ENCODE results near the gene DDHD1. TPM values are rescaled to one million over a fixed set of nuclear protein-coding genes. Genes with fewer than 3 reads are reported as not detected.

DDHD1 gene
- polyA plus RNA-seq, 1 donor (not counting 4 experiments of a cell fraction or from before 2014, with no cell fraction given) = 10.4 TPM

DNA sequence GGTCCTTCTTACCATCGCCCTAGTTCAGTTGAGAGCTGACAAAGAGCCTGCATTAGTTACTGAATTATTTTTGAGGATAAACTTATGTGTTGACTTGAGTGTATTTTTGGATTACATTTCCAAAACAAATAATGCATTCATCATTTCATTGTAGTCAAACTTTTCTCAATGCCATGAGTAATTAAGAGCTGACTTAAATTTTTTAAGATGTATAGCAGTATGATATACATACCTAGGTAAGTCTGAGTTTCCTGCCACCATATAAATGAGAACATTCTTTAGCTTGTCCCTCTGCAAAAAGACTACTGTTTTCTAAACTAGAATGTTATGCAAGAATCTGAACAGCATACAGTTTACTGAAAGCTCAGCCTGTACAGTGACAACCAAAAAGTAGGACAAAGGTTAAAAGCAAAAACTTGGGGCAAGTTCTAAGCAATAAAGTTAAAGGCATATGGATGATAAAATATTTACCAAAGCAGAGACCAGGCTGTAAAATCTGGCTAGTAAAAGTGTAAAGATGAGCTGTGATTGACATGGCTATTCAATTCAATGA lies 120.2 kb downstream of the DDHD1 start:
- FAIRE-seq (no peak), DNase-seq (ENCODE audit: low read depth, low spot score) (no peak)
- H3K4me2 ChIP-seq (ENCODE audit: control insufficient read depth, extremely low read depth, insufficient read depth, low read depth, low read length) = no peak overlapping the region
- no peaks in the 10 kb centered on the region for H3K9me1 ChIP-seq (ENCODE audit: control insufficient read depth, extremely low read depth, insufficient read depth, low read length)
- H2AFZ ChIP-seq (ENCODE audit: control insufficient read depth, low read length) = no peak overlapping the region
- no peaks in the 10 kb centered on the region for H3K9me3 ChIP-seq (ENCODE audit: control insufficient read depth, low read depth, low read length)
- H3K27me3 ChIP-seq (ENCODE audit: control insufficient read depth, extremely low read depth, insufficient read depth, low read length) = no peaks in the 10 kb centered on the region
- no peak overlapping the region for H3K27ac ChIP-seq (ENCODE audit: control insufficient read depth, insufficient read depth, low read length)
- no peaks in the 10 kb centered on the region for H3K79me2 ChIP-seq (ENCODE audit: control insufficient read depth, insufficient read depth, low read length)
- TF ChIP-seq EZH2 (IDR thresholded peaks at IDR 0.05; ENCODE audit: low read length) = no peak
- TF ChIP-seq, protein P1, sequence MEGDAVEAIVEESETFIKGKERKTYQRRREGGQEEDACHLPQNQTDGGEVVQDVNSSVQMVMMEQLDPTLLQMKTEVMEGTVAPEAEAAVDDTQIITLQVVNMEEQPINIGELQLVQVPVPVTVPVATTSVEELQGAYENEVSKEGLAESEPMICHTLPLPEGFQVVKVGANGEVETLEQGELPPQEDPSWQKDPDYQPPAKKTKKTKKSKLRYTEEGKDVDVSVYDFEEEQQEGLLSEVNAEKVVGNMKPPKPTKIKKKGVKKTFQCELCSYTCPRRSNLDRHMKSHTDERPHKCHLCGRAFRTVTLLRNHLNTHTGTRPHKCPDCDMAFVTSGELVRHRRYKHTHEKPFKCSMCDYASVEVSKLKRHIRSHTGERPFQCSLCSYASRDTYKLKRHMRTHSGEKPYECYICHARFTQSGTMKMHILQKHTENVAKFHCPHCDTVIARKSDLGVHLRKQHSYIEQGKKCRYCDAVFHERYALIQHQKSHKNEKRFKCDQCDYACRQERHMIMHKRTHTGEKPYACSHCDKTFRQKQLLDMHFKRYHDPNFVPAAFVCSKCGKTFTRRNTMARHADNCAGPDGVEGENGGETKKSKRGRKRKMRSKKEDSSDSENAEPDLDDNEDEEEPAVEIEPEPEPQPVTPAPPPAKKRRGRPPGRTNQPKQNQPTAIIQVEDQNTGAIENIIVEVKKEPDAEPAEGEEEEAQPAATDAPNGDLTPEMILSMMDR (optimal IDR thresholded peaks at IDR 0.05 in 1 of 3, IDR thresholded peaks at IDR 0.05 in 1 of 3, conservative IDR thresholded peaks at IDR 0.05 in 1 of 3; ENCODE audit: extremely low read depth in 1 of 3, insufficient read depth in 2 of 3, low read length in 3 of 3) = no peak
- H4K20me1 ChIP-seq (ENCODE audit: control insufficient read depth, extremely low read depth, insufficient read depth, low read length) = no peaks in the 10 kb centered on the region
- H3K4me1 ChIP-seq (ENCODE audit: control insufficient read depth, extremely low read depth, insufficient read depth, low read length) = peaks cover 7% of the 10 kb centered on the region
- H3K4me3 ChIP-seq (ENCODE audit: control insufficient read depth in 2 of 3, extremely low read depth in 1 of 3, insufficient read depth in 2 of 3, low read depth in 1 of 3, low read length in 3 of 3) = no peak overlapping the region
- no peak overlapping the region for H3K9ac ChIP-seq (ENCODE audit: control insufficient read depth, extremely low read depth, insufficient read depth, low read length)
- dilution Hi-C loops (cut with MboI; ENCODE audit: extremely low pct_ligation_motif_present, low sequenced_read_pairs) = no loop called here
- peaks cover 0 to 1% of the 10 kb centered on the region in 2 experiments for H3K36me3 ChIP-seq (ENCODE audit: control insufficient read depth in 2 of 2, extremely low read depth in 1 of 2, insufficient read depth in 2 of 2, low read length in 2 of 2)

DNA sequence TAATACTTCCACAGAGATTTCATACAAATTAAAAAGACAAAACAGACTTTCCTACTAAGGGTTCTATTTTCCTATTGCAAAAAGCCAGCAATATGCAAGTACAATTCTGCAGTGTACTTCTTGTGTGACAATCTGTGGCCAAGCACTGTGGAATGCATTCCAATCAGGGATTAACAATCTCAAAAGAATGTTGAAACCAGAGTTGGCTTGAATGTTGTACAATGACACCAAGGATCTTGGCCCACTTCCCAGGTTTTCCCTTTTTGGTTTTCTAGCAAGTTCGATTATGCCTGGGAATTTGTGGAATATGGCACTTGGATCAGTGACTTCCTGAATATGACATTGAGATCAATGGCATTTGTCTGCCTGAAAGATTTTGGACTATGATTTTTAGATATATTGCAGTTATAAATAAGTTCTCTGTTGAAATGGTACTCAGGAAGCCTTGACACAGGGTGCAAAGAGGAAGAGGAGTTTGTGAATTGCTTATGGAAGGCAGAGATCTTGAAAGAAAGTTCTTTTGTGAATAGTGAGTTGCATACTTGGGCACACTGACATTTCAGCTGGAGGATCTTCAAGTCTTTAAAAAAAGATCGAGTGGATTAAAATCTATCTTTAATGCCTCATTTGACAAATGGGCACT lies 120.8 kb downstream of the DDHD1 start:
- Histone ChIP-seq H3K4me3 (ENCODE audit: control insufficient read depth in 2 of 3, extremely low read depth in 1 of 3, insufficient read depth in 2 of 3, low read depth in 1 of 3, low read length in 3 of 3) (no peak overlapping the region), H3K27ac (ENCODE audit: control insufficient read depth, insufficient read depth, low read length) (no peak overlapping the region)

More for the DNA sequence above, 120.8 kb downstream of the DDHD1 start:
- peak; percentile 65 for FAIRE-seq
- H3K9ac ChIP-seq (ENCODE audit: control insufficient read depth, extremely low read depth, insufficient read depth, low read length) = no peak overlapping the region
- no peak overlapping the region for H2AFZ ChIP-seq (ENCODE audit: control insufficient read depth, low read length)
- DNase-seq (ENCODE audit: low read depth, low spot score) = no peak
- dilution Hi-C loops (cut with MboI; ENCODE audit: extremely low pct_ligation_motif_present, low sequenced_read_pairs) = no loop called here
- no peaks in the 10 kb centered on the region for H3K9me3 ChIP-seq (ENCODE audit: control insufficient read depth, low read depth, low read length)
- H3K36me3 ChIP-seq (ENCODE audit: control insufficient read depth in 2 of 2, extremely low read depth in 1 of 2, insufficient read depth in 2 of 2, low read length in 2 of 2) = peaks cover 0 to 1% of the 10 kb centered on the region in 2 experiments
- no peaks in the 10 kb centered on the region for H3K79me2 ChIP-seq (ENCODE audit: control insufficient read depth, insufficient read depth, low read length)
- H3K9me1 ChIP-seq (ENCODE audit: control insufficient read depth, extremely low read depth, insufficient read depth, low read length) = no peaks in the 10 kb centered on the region
- no peaks in the 10 kb centered on the region for H4K20me1 ChIP-seq (ENCODE audit: control insufficient read depth, extremely low read depth, insufficient read depth, low read length)
- no peak overlapping the region for H3K4me2 ChIP-seq (ENCODE audit: control insufficient read depth, extremely low read depth, insufficient read depth, low read depth, low read length)
- H3K4me1 ChIP-seq (ENCODE audit: control insufficient read depth, extremely low read depth, insufficient read depth, low read length) = peaks cover 7% of the 10 kb centered on the region
- TF ChIP-seq, protein P1 (optimal IDR thresholded peaks at IDR 0.05 in 1 of 3, IDR thresholded peaks at IDR 0.05 in 1 of 3, conservative IDR thresholded peaks at IDR 0.05 in 1 of 3; ENCODE audit: extremely low read depth in 1 of 3, insufficient read depth in 2 of 3, low read length in 3 of 3) = no peak
- no peak for TF ChIP-seq EZH2 (IDR thresholded peaks at IDR 0.05; ENCODE audit: low read length)
- H3K27me3 ChIP-seq (ENCODE audit: control insufficient read depth, extremely low read depth, insufficient read depth, low read length) = no peaks in the 10 kb centered on the region
